ENCODE data around the gene DNAH9.

Gene DNAH9

DNA sequence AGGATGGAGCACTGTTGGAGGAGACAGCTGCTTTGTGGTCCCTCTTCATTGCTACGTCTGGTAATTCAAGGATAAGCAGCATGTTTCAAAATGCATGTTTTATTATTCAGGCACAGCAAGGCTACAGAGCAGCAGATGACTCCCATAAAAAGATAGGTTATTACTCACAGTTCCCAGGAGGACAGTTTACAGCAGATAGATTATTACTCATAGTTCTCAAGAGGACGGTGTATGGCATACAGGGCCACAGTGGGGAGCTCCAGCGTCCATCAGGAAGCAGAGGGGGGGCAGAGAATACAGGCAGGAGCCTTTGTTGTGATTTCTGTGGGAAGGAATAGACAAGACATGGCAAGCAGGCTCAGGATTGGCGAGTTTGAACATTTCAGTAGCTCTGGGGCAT, 72.9 kb downstream of the DNAH9 start:
- no peak for DNase-seq

GRCh38 chr17:11682646-11683045, 84.4 kb downstream of the DNAH9 start:
- no peak for DNase-seq

DNA sequence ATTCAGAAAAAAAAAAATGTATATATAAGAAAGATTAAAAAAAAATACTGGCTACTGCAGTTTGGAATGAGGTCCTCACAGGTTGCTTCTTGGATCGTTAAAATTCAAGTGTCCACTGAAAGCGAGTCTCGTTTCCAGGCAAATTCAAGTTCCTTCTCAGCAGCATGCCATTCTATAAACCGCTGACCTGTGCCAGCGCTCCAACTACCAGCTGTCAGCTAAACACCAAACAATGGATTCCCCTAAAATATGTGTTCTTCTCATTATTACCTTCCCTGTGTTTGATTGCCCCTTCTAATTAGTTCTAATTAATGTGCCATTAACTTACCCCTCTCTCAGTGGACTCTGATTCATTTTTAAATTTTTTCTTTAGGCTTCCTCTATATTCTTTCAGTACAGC, 92.4 kb downstream of the DNAH9 start:
- no peak for DNase-seq

DNA sequence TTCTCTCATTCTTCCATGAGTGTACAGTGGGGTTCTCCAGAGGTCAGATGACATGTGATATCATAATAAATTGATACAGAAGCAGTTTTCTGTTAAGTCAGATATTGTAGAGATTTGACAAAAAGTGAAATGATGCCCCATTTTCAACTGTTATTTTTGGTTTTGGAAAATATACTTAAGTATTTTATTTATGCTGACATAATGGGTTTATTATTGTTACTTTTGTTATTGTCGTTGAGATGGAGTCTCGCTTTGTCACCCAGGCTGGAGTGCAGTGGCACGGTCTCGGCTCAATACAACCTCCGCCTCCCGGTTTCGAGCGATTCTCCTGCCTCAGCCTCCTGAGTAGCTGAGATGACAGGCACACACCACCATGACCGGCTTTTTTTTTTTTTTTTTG, 94.4 kb downstream of the DNAH9 start:
- no peak for DNase-seq

GRCh38 chr17:11693284-11693683, 95.0 kb downstream of the DNAH9 start:
- DNase-seq, result no peak

- no peak for DNase-seq
Measured at GRCh38 chr17:11700668-11701067, 102.4 kb downstream of the DNAH9 start.

GRCh38 chr17:11701911-11702310, 103.6 kb downstream of the DNAH9 start:
- no peak for DNase-seq

DNA sequence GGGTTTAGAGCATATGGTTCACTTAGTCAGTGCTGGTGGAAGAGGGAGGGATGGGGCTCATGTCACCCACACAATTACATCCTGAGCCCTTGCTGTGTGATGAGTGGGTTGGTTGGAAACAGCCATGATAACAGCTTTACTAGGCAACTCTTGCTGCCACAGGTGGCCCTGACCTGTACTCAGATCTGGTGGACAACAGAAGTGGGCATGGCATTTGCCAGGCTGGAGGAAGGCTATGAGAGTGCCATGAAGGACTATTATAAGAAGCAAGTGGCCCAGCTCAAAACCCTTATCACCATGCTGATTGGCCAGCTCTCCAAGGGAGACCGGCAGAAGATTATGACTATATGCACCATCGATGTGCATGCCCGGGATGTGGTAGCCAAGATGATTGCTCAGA, 105.8 kb downstream of the DNAH9 start:
- no peak for DNase-seq

DNA sequence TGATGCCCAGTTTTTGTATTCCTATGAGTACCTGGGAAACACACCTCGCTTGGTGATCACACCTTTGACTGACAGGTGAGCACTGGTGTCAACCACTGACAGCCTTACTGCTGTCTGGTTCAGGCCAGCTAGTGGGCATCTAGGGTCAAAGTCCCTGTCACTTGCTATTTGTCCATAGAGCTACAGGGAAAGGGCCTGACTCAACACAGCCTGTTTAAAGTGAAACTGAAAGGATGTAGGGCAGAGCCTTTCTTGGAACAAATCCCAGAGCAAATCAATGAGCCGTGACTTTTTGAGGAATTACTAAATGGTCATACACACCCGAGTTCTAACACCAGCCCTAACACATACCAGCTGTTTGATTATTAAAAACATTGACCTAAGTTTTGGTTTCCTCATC, 106.8 kb downstream of the DNAH9 start:
- DNase-seq, result no peak

- no peak for DNase-seq
Measured at GRCh38 chr17:11707586-11707985, 109.3 kb downstream of the DNAH9 start.

- no peak for DNase-seq
Measured at GRCh38 chr17:11712456-11712855, 114.2 kb downstream of the DNAH9 start.

- no peak for DNase-seq
Measured at GRCh38 chr17:11719203-11719602, 120.9 kb downstream of the DNAH9 start.

GRCh38 chr17:11719856-11720255, 121.6 kb downstream of the DNAH9 start:
- DNase-seq, result no peak

GRCh38 chr17:11720816-11721215, 122.5 kb downstream of the DNAH9 start:
- no peak for DNase-seq

- no peak for DNase-seq
Measured at GRCh38 chr17:11730747-11731146, 132.5 kb downstream of the DNAH9 start.

DNA sequence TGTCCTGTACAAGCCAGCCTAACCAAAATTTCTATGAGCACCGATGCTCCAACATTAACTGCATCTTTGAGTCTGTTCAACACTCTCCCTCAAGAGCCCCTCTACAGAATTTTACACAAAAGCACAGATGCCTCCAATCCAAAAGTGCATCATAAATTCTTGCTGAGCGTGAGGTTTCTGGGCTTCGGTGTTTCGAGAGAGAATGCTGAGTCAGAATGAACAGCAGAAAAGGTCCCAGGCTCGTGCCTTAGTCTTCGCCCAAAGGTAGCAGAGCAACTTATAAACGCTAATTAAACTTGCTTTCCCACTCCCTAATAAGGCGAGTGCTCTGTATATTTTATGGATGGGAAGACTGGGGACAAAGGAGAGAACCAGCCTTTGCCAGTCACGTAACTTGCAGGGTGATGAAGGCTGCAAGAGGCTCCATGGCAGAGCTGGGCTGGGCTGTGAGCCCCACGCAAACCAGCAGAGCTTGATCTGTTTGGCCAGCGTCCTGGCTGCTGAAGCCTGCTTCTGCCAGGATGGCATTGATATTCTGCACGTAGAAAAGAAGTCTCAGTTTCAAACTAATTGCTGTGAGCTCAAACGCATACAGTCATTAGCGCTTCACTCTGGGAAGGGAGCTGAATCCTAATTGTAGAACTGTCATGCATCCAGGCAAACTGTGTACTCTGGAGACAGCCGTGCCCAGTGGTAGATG, 138.5 kb downstream of the DNAH9 start:
- no peak for DNase-seq

GRCh38 chr17:11737313-11737679, 139.0 kb downstream of the DNAH9 start:
- DNase-seq, result no peak

DNA sequence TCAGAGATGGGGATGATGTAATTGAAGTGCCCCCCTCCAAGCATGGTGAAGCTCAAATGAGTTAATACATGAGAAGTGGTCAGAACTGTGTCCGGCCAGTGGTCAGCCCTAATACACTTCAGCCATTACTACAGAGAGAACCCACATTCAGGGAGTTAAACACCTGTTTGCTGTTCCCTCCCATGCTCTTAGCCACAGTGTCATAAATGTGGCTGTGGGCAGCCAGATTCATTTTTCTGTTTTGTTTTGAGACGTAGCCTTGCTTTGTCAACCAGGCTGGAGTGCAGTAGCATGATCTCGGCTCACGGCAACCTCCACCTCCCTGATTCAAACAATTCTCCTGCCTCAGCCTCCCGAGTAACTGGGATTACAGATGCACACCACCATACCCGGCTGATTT, 139.9 kb downstream of the DNAH9 start:
- DNase-seq, result no peak

- DNase-seq, result no peak
Measured at GRCh38 chr17:11739351-11739750, 141.1 kb downstream of the DNAH9 start.

DNA sequence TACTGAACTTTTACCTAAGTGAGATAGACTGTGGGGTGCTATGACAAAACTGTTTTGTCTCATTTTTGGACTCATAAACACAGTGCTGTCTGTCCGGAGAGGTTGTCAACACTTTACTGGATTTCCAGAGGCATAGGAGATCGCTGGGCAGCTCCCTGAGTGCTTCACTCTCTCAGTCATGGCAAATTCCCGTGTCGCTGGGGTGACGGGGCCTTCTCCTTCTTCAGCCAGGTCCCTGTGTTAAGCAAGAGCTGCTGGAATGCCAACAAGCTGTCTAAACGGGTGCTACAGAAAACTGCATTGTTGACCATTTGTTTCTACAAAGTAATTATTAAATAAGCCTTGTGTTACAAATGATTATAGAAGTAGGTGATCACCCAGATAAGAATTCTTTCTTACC, 141.6 kb downstream of the DNAH9 start:
- DNase-seq, result no peak

DNA sequence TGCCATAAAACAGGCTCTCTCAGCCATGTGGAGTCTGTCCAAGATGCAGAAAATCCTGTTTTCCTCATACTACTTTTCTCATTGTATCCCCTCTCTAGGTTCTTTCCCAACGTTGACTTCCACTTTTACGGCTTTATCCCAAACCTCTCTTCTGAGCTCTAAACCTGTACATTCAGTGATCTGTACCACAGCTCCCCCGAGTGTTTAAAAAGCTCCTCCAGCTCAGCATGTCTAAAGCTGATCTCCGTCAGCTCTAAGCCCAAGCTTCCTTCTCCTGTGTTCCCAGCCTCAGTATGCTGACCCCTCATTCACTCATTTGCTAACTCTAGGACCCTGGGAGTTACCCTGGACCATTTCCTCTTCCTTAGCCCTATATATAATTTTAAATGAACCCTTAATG, 144.6 kb downstream of the DNAH9 start:
- no peak for DNase-seq

DNA sequence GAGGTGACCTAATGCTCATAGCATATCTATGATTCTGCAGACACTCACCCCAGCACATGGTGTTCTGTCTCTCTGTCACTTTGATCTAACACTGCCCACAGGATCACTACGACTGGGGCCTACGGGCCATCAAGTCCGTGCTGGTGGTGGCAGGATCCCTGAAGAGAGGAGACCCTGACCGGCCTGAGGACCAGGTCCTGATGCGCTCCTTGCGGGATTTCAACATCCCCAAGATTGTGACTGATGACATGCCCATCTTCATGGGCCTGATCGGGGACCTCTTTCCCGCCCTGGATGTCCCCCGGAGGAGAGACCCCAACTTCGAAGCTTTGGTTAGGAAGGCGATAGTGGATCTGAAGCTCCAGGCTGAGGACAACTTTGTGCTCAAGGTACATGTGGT, 146.4 kb downstream of the DNAH9 start:
- DNase-seq, result no peak

DNA sequence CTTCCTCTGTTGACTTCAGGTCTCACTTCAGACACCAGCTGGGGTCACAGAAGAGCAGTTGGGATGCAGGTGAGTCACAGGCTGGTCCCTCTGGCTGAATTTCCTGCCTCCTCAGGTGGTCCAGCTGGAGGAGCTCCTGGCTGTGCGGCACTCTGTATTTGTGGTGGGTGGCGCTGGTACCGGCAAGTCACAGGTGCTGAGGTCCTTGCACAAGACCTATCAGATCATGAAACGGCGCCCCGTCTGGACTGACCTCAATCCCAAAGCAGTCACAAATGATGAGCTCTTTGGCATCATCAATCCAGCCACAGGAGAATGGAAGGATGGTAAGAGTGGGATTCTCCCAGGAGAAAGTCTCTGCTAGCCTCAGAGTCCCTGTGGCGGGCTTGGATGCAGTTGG, 149.2 kb downstream of the DNAH9 start:
- DNase-seq, result no peak

GRCh38 chr17:11757815-11758214, 159.5 kb downstream of the DNAH9 start:
- no peak for DNase-seq

DNA sequence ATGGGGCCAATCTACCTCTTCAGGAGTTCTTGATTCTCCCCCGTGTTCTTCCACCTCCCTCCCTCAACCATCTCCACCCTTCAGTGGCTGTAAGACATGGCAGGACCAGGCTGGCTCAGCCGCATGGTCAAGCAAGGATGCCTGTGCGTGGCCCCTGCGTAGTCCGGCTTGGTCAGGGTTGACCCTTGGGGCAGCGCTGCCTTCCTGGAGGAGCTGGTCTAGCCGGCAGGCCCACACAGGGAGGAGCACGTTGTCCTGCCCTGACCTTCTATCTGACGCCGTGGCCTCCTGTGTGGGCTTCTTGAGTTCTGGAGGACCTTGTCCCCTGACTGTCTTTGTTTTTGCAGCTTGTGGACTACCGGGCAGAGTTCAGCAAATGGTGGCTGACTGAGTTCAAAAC, 169.8 kb downstream of the DNAH9 start:
- no peak for DNase-seq

GRCh38 chr17:11768981-11769380, 170.7 kb downstream of the DNAH9 start:
- DNase-seq, result no peak

All from NCI-H1930 (cell line).